ENCODE measurements around the gene SCUBE1. TPM values are rescaled to one million over a fixed set of nuclear protein-coding genes. Genes with fewer than 3 reads are reported as not detected.

The SCUBE1 gene
- total and polyA plus RNA-seq, 10 of the 15 experiments (the other 5 are each of a cell fraction or from before 2014, with no cell fraction given), result not detected

GRCh38 chr22:43157874-43158546, 185.2 kb downstream of the SCUBE1 start:
- BruUV-seq (replicated peaks), result no TSS peak
- H3K4me1 ChIP-seq (ENCODE audit: control insufficient read depth, insufficient read depth, low read length), result no peaks in the 10 kb centered on the region; the same call in 1 of the 2 replicates
- intact Hi-C loops (cut with micrococcal nuclease; ENCODE audit: unreplicated experiment), result no loop called here
- no peak for TF ChIP-seq FOS (IDR thresholded peaks at IDR 0.05; ENCODE audit: borderline replicate concordance, extremely low read depth, insufficient read length)
- TF ChIP-seq KAT2A (conservative IDR thresholded peaks at IDR 0.05; ENCODE audit: control insufficient read depth, low read depth, low read length), result no peak
- TF ChIP-seq ZNF622 (IDR thresholded peaks at IDR 0.05), result no peak
- TF ChIP-seq TAF1 (IDR thresholded peaks at IDR 0.05; ENCODE audit: borderline replicate concordance, low read depth, low read length), result no peak
- TF ChIP-seq NFXL1 (IDR thresholded peaks at IDR 0.05; ENCODE audit: borderline replicate concordance), result no peak
- TF ChIP-seq E2F4 (IDR thresholded peaks at IDR 0.05; ENCODE audit: low read depth, low read length), result no peak
- no peak for TF ChIP-seq ELK1 (IDR thresholded peaks at IDR 0.05; ENCODE audit: low read depth, low read length)
- TF ChIP-seq BCL11A (IDR thresholded peaks at IDR 0.05; ENCODE audit: low read depth, low read length), result no peak
- TF ChIP-seq FOXK2 (IDR thresholded peaks at IDR 0.05), result no peak
- no peak for TF ChIP-seq MEF2B (IDR thresholded peaks at IDR 0.05; ENCODE audit: partially characterized antibody, poor library complexity, severe bottlenecking)
- POLR2A ChIA-PET, result no interaction called here
- H3K27me3 ChIP-seq (replicated peaks in 1 of 2; ENCODE audit: control insufficient read depth in 2 of 2, insufficient read depth in 2 of 2, low read length in 1 of 2), result no peaks in the 10 kb centered on the region; a peak in 1 of 4 replicates
- no peak for FAIRE-seq
- WGBS (ENCODE audit: insufficient coverage, insufficient replicate concordance, low lambda C conversion rate, missing lambda C conversion rate), result 80% methylated on average over 9 of the region's 9 CpGs
- no peaks in the 10 kb centered on the region; the same call in 1 of the 2 replicates for H3K79me2 ChIP-seq (ENCODE audit: control insufficient read depth, insufficient read depth, low read length)
- no peak overlapping the region for H2AFZ ChIP-seq (ENCODE audit: control insufficient read depth, low read depth, low read length)
- RAD21 ChIA-PET (ENCODE audit: unreplicated experiment), result no interaction called here
- no peaks in the 10 kb centered on the region for H3K36me3 ChIP-seq (ENCODE audit: control insufficient read depth in 2 of 2, insufficient read depth in 2 of 2, low read length in 1 of 2)
- SMC1A ChIA-PET (ENCODE audit: uncharacterized antibody, unreplicated experiment), result interaction anchor here (1.1 kb wide), 1 partner anchor 189 kb away, joined by 3 read pairs; no protein-coding TSS in a partner anchor
- no peak overlapping the region for H3K4me3 ChIP-seq
- no peaks in the 10 kb centered on the region for H3K9me3 ChIP-seq (replicated peaks; ENCODE audit: control insufficient read depth, insufficient read depth, low read length)
- no peak overlapping the region for H3K4me2 ChIP-seq (ENCODE audit: control insufficient read depth, insufficient read depth)
- ATAC-seq, result no peak
- H3K9ac ChIP-seq (ENCODE audit: control insufficient read depth, insufficient read depth, low read length), result no peak overlapping the region
- CTCF ChIA-PET, result interaction anchor here (0.6 kb wide), 1 partner anchor 1491 kb away, joined by 3 read pairs; no protein-coding TSS in a partner anchor
- in situ Hi-C loops (cut with MboI), result no loop called here
- no peaks in the 10 kb centered on the region for H4K20me1 ChIP-seq (ENCODE audit: control insufficient read depth, insufficient read depth)
- no peak for DNase-seq (ENCODE audit: low read depth, low spot score)
- no peak overlapping the region for H3K27ac ChIP-seq (ENCODE audit: control insufficient read depth, insufficient read depth)

Data from GM12878 (cell line).